SKM-1 treated with dmso at 0.1 percent for 144 hours (cell line): ENCODE results near the gene TTC23L.

Experiments
- DNase-seq: peaks from one replicate; lab custom pipeline; 2025; ENCODE audit not compliant: unreplicated experiment; lab: John Stamatoyannopoulos, UW

Gene TTC23L

DNA sequence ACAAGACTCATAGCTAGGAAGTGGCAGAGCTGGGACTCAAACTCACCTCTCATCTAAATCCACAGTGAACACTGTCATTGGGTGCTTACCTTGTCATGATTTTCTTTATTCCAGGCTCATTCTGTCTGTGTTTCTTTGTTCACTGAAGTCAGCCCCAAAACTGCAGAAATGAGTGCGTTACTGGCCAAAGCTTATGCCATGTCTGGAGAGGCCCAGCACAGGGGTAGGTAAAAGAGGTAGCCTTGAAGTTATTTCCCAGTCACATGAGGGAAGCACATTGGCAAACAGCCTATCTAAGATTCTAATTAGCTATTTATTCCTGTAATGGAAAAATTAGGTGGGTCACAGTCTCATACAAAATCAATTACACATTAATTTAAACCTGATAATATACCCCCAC is 29.8 kb downstream of the TTC23L start:
- DNase-seq, result no peak

DNA sequence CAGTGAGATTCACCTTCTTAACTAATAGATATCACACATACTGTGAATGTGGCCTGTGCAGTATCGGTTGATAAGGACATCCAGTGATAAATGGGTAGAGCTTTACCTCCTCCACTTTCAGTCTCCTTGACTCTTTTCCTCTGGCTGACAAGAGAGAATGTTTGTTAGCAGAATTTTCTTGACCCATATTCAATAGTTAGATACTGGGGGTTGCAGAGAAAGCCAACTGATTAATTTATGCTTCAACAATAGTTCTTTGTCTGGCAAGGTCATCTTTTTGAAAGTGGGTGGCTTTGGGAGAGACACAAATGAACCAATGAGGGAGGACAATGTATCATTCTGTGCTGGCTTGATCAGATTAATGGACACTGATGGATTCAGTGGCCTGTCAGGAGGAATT is 30.3 kb downstream of the TTC23L start:
- no peak for DNase-seq

DNA sequence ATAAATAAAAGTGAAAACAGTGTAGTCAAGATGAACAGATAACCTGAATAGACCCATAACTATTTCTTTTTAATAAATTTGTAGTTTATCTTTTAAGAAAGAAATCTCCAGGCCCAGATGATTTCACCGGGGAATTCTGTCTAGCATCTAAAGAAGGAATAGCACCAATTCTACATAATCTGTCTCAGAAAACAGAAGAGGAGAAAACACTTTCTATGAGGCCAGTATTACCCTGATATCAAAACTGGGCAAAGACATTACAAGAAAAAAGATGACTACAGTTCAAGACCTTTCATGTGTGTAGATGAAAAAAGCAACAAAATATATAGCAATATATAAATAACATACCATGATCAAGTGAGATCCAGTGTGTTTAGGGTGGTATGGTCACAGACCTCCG is 31.4 kb downstream of the TTC23L start:
- no peak for DNase-seq

DNA sequence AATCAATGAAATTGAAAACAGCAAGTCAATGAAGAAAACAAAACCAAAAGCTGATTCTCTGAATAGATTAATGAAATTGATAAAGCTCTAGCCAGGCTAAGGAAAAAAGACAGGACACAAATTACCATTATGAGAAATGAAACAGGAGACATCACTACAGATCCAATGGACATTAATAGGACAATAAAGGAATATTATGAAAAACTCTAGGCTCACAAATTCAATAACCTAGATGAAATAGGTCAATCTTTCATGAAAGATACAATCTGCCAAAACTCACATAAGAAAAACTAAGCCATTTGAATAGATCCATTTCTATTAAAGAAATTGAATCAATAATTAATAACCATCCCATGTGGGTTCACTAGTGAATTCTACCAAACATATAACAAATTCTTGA is 37.3 kb downstream of the TTC23L start:
- no peak for DNase-seq

DNA sequence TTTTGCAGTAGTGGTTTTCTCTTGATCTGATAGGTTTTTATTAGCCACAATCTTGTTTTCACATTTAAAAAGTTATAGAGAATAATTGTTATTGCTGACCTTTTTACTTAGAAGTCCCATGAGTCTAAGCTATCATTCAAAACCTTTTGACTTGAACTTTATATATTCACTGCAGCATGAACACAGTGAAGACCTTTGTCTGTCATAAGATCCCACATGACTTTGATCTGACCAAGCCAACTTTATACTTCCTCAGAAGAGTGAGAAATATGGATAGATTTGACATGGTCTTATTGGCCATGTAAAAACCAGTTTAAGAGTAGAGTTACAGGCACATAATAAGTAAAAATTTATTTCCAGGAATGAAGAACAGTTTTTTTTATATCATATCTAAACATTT is 42.3 kb downstream of the TTC23L start:
- no peak for DNase-seq

DNA sequence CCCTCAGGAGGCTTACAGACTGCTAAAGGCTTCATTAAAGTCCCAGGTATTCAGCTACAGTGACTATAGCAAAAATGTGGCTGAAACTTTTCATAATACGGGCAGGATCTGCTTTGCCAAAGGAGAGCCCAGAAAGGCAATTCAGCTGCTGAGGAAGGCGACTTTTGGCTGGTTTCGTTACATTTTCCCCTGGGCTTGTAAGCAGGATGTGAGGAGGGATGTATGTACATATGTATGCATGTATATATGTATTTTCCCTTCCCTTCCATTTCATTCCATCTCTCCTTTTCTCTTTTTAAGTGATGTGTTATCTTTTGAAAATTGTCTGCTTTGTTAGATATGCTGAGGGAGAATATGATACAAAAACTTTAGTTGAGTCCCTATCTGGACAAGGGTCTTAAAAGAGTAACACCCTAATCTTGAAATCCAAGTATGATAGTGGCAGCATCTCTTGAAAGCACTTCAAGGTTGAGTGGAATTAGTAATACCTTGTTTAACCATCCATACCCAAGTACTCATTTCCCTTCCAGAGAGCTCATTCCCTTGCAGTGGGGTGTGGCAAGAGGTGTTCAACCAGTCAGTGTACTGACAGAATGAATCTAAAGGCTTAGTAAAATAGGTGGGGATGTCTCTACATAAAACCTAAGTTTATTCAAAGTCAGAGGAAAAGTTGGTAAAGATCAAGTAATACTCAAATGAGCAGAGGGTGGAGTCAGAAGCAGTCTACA is 47.6 kb downstream of the TTC23L start:
- DNase-seq, result no peak

DNA sequence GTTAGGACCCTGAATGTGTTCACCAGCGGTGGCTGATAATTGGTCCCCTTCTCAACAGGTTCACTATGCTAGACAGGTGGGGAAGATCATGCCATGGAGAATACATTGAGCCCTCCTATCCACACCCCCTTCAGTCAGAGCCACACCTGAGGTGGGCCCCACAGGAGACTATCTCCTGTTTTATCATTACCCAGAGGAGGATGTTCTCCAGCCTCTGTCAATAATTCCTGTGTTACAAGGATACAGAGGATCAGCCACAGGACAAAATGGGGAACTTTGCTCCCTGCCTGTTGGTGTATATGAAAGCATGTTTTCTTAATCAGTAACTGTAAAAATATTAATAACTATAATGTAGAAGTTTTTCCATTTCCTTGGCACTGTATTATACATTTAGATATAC is 50.4 kb downstream of the TTC23L start:
- DNase-seq, result no peak

DNA sequence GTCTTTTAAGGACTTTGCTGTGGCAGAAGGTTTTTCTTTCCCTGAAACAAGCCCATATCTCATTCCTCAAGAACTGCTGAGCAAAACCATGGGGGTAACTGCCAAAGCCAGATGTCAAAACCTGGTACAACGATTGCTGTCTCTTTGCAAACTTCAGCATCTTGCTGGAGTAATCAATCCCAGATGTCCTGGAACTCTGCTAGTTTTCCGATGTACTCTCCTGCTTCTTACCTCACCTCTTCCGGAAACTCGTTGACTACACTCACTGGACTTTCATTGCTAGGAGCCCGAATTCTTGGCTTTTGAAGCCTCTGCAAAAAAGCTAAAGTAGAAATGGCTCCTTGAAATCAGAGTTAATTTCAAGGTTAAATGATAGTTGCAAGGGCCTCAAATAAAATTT is 53.0 kb downstream of the TTC23L start:
- no peak for DNase-seq

DNA sequence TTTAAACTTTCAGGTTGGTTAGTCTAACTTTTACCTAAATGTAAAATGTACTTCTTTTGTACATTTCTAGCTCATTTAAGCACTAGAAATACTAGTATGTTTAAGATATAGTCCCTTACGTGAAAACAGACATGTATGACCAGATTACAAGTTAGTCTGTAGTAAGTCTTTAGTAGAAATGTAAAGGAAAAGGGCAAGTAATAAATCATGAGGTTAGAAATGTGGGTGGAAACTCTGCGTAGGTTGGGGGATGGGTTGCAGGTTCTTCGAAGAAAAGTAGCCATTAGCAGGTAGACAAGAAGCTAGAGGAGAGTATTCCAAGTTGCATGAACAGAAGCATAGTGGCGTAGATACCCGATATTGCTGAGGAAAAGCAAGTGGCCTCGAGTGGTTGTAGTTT is 53.5 kb downstream of the TTC23L start:
- no peak for DNase-seq

DNA sequence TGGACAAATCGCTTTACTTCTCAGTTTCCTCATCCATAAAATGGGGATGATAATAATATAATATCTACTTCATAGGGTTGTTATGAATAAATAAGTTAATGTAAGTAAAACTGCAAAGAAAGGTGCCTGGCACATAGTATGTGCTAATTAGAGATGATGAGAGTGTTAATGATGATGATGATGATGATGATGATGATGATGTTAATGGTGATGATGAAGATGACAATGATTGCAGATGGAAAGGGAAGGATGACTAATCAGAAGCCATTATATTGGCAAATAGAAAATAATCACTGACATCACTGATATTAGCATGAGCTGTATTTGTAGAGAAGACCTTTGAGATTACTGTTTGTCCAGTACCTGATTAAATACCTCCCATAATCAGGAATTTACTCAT is 55.8 kb downstream of the TTC23L start:
- DNase-seq, result no peak

DNA sequence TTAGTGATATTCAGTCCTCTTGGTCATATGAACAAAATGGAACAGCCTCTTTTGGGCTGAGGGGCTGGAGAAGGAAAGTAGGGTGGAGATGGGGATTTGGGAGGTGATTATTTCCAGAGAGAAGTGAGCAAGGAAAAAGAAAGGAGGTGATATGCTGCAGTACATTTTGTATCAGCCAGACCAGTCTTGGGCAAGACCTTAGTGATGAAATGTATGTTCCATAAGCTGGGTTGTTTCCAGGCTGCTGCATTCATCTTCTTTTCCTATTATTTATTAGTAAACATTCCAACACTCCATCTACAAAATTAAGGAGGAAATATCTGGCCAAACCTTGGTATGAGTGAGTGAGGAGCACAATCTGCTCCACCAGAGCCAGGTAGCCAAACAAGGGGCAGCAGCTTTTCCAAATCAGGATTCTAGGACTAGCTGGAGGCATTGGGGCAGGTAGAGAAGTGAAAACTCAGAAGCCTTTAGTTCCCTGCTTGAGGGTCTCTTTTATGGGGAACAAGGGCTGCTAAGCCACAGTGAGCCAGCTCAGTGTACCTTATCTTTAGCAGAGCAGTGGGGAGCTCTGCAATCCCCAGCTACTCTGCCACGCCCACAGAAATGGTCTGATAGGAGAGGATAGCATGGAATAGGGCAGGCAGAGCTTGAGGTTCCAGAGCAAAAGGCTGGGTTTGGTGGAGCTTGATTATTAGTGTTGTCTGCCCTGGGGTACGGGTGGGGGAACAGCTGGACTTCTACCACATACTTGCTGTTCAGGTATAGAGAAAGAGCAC is 56.9 kb downstream of the TTC23L start:
- DNase-seq, result no peak

DNA sequence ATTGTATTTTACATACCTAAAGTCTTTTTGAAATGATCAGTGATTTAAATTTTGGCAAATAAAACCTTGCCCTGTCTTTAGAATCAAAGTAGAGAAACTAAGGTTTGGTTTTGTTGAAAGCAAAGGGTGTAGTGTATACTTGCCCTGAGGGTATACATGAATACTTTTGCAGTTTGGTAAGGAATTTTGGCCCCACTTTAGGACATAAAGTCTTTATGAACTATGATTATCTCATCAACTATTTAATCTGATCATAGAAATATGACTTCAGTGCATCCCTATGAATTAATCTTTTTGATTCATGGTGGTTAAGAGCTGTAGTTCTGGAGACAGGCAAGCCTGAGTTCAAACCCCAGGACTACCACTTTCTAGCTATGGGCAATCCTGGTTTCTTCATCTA is 58.7 kb downstream of the TTC23L start:
- DNase-seq, result no peak

DNA sequence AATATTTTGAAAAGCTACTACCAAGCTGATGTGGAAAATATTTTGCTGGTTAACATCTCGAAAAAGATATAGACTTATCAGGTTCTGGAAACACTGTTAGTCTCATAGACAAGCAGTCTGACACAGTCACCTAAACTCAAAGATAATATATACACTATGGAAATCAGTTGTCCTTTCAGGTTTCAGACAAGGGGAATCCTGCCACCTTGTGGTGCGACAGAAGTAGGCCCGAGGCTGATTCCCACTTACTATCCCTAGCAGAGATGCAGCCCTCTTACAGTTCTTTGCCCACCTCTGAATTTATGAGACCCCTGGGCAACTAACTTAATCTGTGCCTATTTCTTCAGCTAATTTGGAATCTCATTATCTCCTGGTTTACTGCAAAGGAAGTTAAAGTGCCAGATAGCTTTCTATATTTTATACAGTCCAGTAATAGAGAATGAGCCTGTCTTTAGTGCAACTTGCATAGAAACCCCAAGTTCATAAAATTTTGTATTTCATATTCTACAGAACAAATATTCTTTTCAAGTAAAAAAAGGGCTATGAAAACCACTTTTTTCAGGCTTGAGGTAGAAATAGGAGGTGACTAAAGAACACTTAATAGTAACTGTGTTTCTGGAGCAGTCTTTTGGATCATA is 59.4 kb downstream of the TTC23L start:
- DNase-seq, result peak; percentile 39

DNA sequence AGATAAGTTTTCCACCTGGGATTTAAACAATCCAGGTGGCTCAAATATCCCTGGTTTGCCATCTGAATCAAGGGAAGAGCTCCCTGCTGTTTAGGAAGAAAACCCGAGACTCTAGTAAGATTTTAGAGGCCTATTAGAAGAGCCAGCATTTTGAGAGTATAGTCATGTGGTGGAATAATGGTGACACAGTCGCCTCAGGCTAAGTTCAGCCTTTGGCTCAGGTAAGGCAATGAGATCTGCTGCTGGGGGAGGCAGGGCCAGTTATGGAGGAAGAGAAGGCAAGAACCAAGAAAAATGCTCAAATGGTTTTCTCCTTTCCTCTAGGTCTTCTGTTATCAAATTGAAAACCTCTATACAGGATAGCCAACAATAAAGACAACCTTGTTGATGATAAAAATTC is 60.1 kb downstream of the TTC23L start:
- no peak for DNase-seq

DNA sequence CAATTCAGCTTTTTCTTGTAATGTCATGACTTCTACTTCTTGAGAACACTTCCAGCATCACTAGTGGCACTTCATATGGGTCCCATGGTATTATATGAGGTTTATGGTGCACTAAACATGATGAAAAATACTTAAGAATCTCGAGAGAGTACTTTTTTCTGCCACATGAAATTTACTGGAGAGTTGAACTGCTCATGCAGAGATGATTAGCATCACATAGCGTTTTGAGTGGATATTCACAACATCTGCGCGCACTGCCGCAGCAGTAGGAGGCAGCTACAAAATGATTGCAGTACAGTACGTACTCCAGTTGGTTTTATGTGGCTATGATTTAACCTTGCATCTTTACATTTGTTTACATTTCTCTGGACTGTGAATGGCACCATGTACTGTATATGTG is 61.7 kb downstream of the TTC23L start:
- no peak for DNase-seq

DNA sequence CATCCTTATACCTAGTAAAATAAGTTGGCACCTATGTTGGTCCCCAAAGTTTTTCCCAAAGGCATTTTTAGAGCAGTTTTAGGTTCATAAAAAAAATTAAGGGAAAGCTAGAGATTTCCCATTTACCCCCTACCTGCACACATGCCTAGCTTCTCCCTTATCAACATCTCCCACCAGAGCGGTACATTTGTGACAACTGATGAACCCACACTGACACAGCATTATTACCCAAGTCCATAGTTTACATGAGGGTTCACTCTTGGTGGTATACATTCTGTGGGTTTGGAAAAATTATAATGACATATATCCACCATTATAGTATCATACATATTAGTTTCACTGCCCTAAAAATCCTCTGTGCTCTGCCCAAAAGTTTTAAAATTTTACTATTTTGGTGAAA is 64.3 kb downstream of the TTC23L start:
- DNase-seq, result no peak

DNA sequence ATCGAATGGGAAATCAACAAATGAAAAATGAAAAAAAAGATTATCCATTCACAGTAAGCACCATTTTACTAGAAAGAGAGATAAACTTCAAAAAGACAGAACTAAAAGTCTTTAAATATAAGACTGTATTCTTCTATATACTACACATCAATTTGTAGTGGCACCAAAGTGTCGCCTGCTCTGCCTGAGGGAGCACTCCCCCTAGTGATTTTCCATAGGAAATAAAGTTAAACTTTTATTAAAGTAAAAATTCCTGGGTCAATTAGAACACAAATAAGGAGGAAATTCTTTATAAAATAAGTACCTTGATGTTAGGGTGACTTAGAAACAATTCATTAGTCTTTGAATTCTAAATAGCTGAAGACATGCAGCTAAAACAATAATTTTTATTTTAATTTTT is 66.6 kb downstream of the TTC23L start:
- DNase-seq, result no peak

DNA sequence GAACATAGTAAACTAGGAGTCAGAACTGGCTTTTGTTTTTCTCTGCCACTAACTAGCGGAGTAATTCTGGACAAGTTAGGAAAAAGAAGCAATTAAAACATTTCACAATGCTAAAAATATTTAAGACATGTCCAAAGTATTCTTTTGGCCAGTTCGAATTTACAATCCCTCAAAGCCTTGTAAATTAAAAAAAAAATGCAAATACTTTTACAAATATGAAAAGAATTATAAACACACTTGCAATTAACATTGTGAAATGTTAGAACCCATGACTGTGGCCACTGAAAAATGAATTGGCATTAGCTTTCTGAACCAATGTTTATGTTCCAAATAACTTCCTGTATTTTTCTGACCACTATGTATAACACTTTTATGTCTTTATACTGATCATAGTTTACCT is 74.1 kb downstream of the TTC23L start:
- no peak for DNase-seq

DNA sequence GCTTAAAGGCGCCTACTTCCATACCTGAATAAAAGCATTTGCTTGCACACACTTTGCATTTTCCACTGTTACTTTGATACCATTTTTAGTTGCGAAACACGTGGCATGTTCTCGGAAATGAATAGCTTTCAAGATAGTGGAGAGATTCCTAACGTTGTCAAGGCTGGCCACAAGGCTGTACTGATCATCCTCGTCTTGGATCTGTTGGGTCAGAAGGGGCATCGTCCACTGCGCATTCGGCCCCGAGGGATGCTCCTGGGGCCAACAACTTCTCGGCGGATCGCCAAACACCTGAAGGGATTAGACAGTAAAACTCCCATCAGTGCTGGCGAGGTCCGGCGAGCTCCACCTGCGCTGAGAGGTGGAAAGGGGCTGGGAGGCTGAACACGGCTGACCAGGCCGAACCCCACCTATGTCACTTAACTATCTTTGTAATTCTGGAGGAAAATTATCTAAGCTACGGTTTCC is 75.7 kb downstream of the TTC23L start:
- no peak for DNase-seq

DNA sequence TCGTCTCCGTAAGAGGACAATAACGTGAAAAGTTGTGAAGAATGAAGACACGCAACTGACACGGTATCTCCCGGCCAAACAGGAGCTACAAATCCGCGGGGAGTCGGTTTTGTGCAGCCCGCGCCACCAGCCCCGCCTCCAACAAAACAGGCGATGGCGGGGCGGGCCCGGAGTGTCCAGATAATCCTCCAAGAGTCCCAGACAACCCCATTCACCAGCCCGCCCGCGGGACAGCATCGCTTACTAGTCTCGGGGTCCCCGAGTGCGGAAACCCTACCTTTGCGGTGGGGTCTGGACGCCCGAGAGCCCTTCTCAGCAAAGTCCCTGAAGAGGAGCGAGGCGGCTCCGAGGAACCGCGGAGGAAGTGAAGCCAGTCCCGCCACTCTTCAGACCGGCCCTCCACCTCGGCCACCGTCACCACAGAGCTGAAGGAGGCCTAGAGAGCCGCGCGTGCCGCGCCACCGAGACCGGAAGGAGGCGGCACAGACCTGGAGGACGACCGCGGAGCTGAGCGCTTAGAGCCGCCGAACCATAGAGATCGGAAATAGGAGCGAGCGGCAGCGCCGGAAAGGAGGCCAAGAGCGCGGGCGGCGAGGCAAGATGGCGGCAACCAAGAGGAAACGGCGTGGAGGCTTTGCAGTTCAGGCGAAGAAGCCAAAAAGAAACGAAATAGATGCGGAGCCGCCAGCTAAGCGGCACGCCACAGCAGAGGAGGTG is 76.3 kb downstream of the TTC23L start, which contains the start of the genes BRIX1 and RAD1:
Gene BRIX1 (plus strand): TSS at position 573 of the 717 bp plus-strand sequence. CDS start 28 bp downstream, at position 601.
Gene RAD1 (minus strand): TSS at position 366 of the 717 bp plus-strand sequence. CDS start 612 bp downstream, outside the sequence.
- DNase-seq, result peak; percentile 95

DNA sequence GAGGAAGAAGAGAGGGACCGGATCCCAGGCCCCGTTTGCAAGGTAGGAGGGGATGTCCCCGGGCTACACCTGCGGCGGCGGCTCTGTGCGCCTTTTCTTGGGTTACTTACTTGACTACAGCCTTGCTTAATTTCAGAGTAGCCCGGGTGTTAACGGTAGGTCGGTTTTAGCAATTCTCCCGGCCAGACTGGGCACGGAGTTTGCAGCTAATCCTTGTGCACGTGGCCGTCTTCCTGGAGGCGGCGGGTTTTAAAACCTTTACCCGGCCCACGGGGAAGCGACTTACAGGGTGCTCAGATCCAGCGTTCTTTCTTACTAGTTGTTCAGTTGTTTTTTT is 76.9 kb downstream of the TTC23L start:
- DNase-seq, result no peak
